ENCODE results near the gene C2orf92.
A peak's percentile ranks its signal among the peaks of the same experiment; 100 is the strongest.
"Not testable (repeated sequence)": the region's sequence is repeated elsewhere in the genome, so short reads cannot be mapped to it uniquely, and the experiment has no call there.

The C2orf92 gene

GRCh38 chr2:97695744-97696143 is 26.2 kb downstream of the C2orf92 start:
- no peak for DNase-seq

GRCh38 chr2:97697252-97698235 is 28.0 kb downstream of the C2orf92 start:
- DNase-seq, result peak; percentile 96

- DNase-seq, result no peak
Observed at GRCh38 chr2:97698530-97698929, 29.0 kb downstream of the C2orf92 start.

GRCh38 chr2:97699765-97700444 is 30.4 kb downstream of the C2orf92 start:
- DNase-seq, result peak; percentile 66

GRCh38 chr2:97701186-97701585 is 31.7 kb downstream of the C2orf92 start:
- DNase-seq, result no peak

- no peak for DNase-seq
Observed at GRCh38 chr2:97701851-97702465, 32.4 kb downstream of the C2orf92 start.

GRCh38 chr2:97702731-97703470 is 33.4 kb downstream of the C2orf92 start:
- no peak for DNase-seq

- DNase-seq, result no peak
Observed at GRCh38 chr2:97703741-97704140, 34.2 kb downstream of the C2orf92 start.

- no peak for DNase-seq
Observed at GRCh38 chr2:97704989-97705388, 35.5 kb downstream of the C2orf92 start.

GRCh38 chr2:97706112-97706511 is 36.6 kb downstream of the C2orf92 start:
- no peak for DNase-seq

GRCh38 chr2:97706708-97707345 is 37.3 kb downstream of the C2orf92 start:
- DNase-seq, result no peak

- DNase-seq, result no peak
Observed at GRCh38 chr2:97707362-97708047, 38.0 kb downstream of the C2orf92 start.

GRCh38 chr2:97708048-97708380 is 38.5 kb downstream of the C2orf92 start:
- no peak for DNase-seq

GRCh38 chr2:97708608-97709007 is 39.1 kb downstream of the C2orf92 start:
- no peak for DNase-seq

GRCh38 chr2:97711394-97711711 is 41.8 kb downstream of the C2orf92 start:
- no peak for DNase-seq

GRCh38 chr2:97712175-97712574 is 42.7 kb downstream of the C2orf92 start:
- DNase-seq, result not testable (repeated sequence)

- no peak for DNase-seq
Observed at GRCh38 chr2:97712693-97713295, 43.3 kb downstream of the C2orf92 start.

- DNase-seq, result peak; percentile 65
Observed at GRCh38 chr2:97713296-97714083, 44.0 kb downstream of the C2orf92 start, which contains the start of gene ZAP70. Gene ZAP70, plus strand, starts transcription at chr2:97713576. Its CDS starts 10,461 bp downstream, at chr2:97724037.

- DNase-seq, result no peak
Observed at GRCh38 chr2:97714084-97714949, 44.8 kb downstream of the C2orf92 start.

All from activated gamma-delta T cell treated with Interleukin-2 at 50 U/mL for 16 hours (primary cell).